Peyer's patch (tissue), 4 donors: ENCODE data around the gene GLIS2. TPM values are rescaled to one million over a fixed set of nuclear protein-coding genes. Genes with fewer than 3 reads are reported as not detected.

Experiments used
- DNase-seq, 3 donors: peaks; one replicate each; pipeline ENCODE4 v3.0.0-alpha.2; 2017 to 2019
- H3K27ac ChIP-seq, 4 donors: fragments of 200-600 bp; sonication (generic); one replicate each; pipeline ENCODE4 v1.5.1; 2016 to 2019
- H3K27me3 ChIP-seq, 2 donors: fragments of 200-600 bp; sonication (generic); one replicate each; pipeline ENCODE4 v1.5.1; 2019
- H3K36me3 ChIP-seq, 3 donors: fragments of 200-600 bp; sonication (generic); one replicate each; pipeline ENCODE4 v1.5.1; 2016 to 2019
- H3K4me1 ChIP-seq, 4 donors: fragments of 200-600 bp; sonication (generic); one replicate each; pipeline ENCODE4 v1.5.1; 2016 to 2019
- H3K4me3 ChIP-seq, 4 donors: fragments of 200-600 bp; sonication (generic); 1 replicate in 3 of 4; 2 replicates in 1 of 4; pipeline ENCODE4 v1.5.1; 2016 to 2019; ENCODE audit warnings: mild to moderate bottlenecking in 1 of 4
- H3K9me3 ChIP-seq, 4 donors: fragments of 200-600 bp; sonication (generic); one replicate each; pipeline ENCODE4 v1.5.1; 2016 to 2019; ENCODE audit warnings: mild to moderate bottlenecking in 1 of 4
- POLR2A ChIP-seq, 2 donors: fragments of 450-650 bp; IDR thresholded peaks; one replicate each; pipeline ENCODE4 v1.5.1; 2017; ENCODE audit warnings: antibody characterized with exemption in 2 of 2, mild to moderate bottlenecking in 2 of 2, moderate library complexity in 2 of 2
- total RNA-seq, 4 donors: library from RNA; depleted of rRNA; stranded (reverse); fragments of >200 nt; gene quantifications; one replicate each; pipeline ENCODE4 v1.1.0, GENCODE V29; 2016
- TF ChIP-seq, protein P1 (sequence below), 6 experiments: fragments of 450-650 bp in 4 of 6; fragments of 200-600 bp in 2 of 6; sonication (generic) in 1 of 6; IDR thresholded peaks; one replicate each; pipeline ENCODE4 v1.5.1; 2017 to 2019; ENCODE audit warnings: antibody characterized with exemption in 6 of 6, mild to moderate bottlenecking in 3 of 6, moderate library complexity in 1 of 6

Gene GLIS2
- total RNA-seq, 4 donors from 2014 or later, result 0.35 to 3.3 (median 1.7) TPM

DNA sequence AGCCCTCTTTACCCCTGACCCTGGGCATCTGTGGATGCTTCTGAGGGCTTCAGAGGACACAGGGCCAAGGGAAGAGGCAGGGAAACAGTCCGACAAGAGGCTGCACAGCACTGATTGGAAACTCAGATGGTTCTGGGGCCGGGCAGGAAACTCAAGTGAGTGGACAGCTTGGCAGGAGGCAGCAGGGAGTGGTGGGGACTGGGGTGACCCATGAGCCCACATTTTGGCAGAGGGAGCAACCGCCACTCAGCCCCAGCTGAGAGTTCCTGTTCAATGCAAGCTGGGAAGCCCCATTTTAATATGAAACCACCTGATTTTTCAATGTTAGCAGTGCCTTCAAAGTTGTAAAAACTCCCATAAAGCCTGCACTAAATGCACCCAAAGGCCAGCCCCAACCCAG is 54.3 kb downstream of the GLIS2 start:
- Histone ChIP-seq H3K36me3 (peaks cover 0 to 23% (median 0%) of the 10 kb centered on the region in 3 donors), H3K9me3 (no peaks in the 10 kb centered on the region), H3K27ac (peak overlapping the region; percentile 40 to 84 (median 76)), H3K27me3 (no peaks in the 10 kb centered on the region), H3K4me1 (peaks cover 0 to 55% (median 12%) of the 10 kb centered on the region in 4 donors), H3K4me3 (no peak overlapping the region)
- no peak for DNase-seq
- TF ChIP-seq, protein P1, sequence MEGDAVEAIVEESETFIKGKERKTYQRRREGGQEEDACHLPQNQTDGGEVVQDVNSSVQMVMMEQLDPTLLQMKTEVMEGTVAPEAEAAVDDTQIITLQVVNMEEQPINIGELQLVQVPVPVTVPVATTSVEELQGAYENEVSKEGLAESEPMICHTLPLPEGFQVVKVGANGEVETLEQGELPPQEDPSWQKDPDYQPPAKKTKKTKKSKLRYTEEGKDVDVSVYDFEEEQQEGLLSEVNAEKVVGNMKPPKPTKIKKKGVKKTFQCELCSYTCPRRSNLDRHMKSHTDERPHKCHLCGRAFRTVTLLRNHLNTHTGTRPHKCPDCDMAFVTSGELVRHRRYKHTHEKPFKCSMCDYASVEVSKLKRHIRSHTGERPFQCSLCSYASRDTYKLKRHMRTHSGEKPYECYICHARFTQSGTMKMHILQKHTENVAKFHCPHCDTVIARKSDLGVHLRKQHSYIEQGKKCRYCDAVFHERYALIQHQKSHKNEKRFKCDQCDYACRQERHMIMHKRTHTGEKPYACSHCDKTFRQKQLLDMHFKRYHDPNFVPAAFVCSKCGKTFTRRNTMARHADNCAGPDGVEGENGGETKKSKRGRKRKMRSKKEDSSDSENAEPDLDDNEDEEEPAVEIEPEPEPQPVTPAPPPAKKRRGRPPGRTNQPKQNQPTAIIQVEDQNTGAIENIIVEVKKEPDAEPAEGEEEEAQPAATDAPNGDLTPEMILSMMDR (IDR thresholded peaks at IDR 0.05), result no peak
- TF ChIP-seq POLR2A (IDR thresholded peaks at IDR 0.05), result no peak

DNA sequence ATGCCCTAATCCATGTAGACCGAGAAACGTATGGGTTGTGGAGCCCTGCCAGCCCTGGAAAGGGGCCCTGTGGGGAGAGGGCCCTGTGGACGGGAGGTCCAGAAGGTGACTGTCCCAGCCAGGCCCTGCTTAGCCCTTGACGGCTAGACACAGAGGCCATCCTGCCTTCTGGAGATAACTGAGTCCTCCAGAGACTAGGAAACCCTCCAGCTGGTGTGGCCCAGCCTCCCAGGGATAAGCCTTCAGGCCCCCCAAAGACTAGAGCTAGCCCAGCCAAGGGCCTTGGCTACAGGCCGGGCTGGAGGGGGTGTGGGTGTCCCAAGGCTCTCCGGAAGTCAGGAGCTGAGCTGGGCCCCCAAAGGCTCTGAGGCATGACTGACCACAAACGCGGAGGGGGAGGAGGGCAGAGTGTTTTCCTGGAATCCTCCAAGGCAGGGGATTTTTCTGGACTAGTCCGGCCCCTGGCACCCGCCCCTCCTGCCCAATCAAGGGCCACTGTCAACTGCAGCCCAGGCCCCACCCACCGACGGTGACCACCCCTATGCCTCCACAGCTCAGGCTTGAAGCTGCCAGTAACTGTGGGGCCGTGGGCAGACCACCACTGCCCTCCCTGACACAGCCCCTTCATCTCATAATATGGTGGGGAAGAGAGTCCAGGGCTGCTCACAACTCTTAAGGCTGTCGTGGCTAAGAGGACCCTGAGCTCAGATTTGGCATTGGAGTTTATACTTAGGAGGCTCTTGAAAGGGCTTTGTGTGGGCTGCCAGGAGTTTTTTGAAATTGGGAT is 54.9 kb downstream of the GLIS2 start:
- H3K36me3 ChIP-seq, result peaks cover 0 to 17% (median 0%) of the 10 kb centered on the region in 3 donors
- H3K4me3 ChIP-seq, result no peak overlapping the region
- H3K27ac ChIP-seq, result peak overlapping the region; percentile 40 to 84 (median 76)
- peaks cover 0 to 59% (median 12%) of the 10 kb centered on the region in 4 donors for H3K4me1 ChIP-seq
- TF ChIP-seq, protein P1 (IDR thresholded peaks at IDR 0.05), result no peak
- no peak for TF ChIP-seq POLR2A (IDR thresholded peaks at IDR 0.05)
- DNase-seq, result peak in 2 of 3 donors; percentile 29 to 70
- no peaks in the 10 kb centered on the region for H3K9me3 ChIP-seq
- H3K27me3 ChIP-seq, result no peaks in the 10 kb centered on the region

DNA sequence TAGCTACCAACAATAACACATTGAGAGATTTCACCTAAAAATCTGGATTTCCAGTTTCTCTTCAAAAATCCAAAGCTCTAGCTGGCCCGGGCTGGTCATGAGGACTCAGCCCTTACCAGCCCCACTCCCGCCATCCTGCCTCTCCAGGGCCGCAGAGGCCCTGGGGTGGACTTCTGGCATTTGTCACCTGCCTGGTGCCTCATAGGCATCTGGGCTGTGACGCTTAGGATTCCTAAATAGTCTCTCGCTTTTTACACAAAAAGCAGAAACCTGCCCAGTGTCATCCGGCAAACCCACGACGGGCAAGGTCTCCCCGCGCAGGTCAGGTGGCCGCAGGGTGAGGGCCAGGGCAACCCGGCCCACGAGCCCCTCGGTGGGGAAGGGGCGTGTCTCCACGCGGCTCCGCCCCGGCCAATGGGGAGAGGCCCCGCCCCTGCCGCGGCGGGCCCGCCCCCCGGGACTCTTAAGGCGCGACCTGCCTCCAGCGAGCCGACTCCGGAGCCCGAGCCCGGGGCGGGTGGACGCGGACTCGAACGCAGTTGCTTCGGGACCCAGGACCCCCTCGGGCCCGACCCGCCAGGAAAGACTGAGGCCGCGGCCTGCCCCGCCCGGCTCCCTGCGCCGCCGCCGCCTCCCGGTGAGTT is 55.6 kb downstream of the GLIS2 start, which contains the start of gene VASN:
VASN (plus strand) TSS at position 492 of the 644 bp plus-strand sequence. CDS start 9,030 bp downstream, outside the sequence.
- Histone ChIP-seq H3K27ac (peak within 1 kb of the TSS; percentile 40 to 84 (median 76)), H3K27me3 (no peaks in the 10 kb centered on the region), H3K9me3 (no peaks in the 10 kb centered on the region), H3K4me3 (peak within 1 kb of the TSS; percentile 43 to 80 (median 70)), H3K36me3 (peaks cover 0 to 14% (median 0%) of the 10 kb centered on the region in 3 donors), H3K4me1 (peaks cover 0 to 66% (median 12%) of the 10 kb centered on the region in 4 donors)
- DNase-seq, result peak; percentile 74 to 86 (median 82)
- peak in 1 of 2 donors; percentile 75 for TF ChIP-seq POLR2A (IDR thresholded peaks at IDR 0.05)
- TF ChIP-seq, protein P1 (IDR thresholded peaks at IDR 0.05), result no peak

DNA sequence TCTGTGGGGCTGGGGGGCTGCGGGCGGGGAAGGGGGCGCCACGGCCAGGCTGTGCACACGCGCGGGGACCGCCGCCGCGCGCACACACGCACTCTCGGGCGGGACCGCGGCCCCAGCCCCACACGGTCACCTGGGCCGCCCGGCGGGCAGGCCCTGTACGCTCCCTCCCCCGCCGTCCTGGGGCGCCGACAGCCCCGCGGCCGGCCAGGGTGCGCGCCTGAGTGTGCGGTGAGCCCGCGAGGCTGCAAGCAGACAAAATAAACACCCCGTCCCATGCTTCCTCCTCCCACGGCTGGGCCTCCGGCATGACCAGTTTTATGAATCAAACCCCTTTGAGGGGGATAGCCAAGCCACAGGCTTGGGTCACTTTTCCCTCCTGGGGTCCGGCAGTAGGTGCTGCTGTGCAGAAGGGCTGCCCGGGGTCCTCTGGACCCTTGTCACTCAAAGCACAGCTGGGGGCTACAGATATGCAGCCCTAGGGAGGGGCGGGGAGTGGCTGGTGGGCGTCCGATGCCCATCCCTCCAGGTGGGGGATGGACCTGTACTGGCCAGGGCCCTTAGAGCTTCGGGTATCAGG is 56.2 kb downstream of the GLIS2 start:
- no peaks in the 10 kb centered on the region for H3K27me3 ChIP-seq
- peaks cover 0 to 71% (median 12%) of the 10 kb centered on the region in 4 donors for H3K4me1 ChIP-seq
- DNase-seq, result no peak
- H3K27ac ChIP-seq, result peak overlapping the region; percentile 40 to 84 (median 76)
- TF ChIP-seq POLR2A (IDR thresholded peaks at IDR 0.05), result no peak
- TF ChIP-seq, protein P1 (IDR thresholded peaks at IDR 0.05), result no peak
- peaks cover 0 to 8% (median 0%) of the 10 kb centered on the region in 3 donors for H3K36me3 ChIP-seq
- H3K4me3 ChIP-seq, result peak overlapping the region; percentile 43 to 80 (median 70)
- no peaks in the 10 kb centered on the region for H3K9me3 ChIP-seq

DNA sequence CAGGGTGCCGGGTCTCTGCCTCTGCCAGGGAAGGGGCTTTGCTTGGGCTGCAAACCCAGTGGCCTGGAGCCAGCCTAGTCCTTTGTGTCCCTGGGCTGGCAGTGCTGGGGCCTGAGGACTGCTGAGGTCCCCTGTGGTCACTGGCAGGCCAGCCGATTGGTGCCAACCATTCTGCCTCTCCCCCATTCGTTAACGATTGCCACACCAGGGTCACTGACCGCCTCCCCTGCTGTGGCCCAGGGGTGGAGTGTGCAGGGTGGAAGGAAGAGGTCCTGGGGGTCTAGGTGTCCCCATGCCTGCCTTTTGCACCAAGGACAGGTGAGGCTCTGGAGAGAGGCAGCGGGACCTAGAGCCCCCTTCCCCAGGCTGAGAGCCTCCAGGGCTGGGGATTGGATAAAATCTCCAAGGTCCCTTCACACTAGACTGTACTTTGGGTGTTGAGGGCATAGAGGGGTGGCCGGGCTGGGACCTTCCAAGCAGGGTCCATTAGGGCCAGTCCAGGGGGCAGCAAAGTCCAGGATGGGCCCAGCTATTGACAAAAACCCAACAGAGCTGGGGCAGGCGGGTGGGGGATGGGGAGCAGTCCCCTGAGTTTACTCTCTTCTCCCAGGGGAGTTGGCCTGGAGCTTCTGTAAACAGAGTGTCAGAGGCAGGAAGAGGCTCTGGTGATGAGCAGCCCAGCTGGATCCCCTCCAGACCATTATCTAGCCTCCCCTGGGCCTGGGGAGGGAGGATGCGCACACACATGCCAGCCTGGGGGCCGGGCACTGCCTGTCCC is 56.9 kb downstream of the GLIS2 start:
- Histone ChIP-seq H3K9me3 (no peaks in the 10 kb centered on the region), H3K27me3 (no peaks in the 10 kb centered on the region), H3K4me1 (peaks cover 0 to 77% (median 12%) of the 10 kb centered on the region in 4 donors), H3K27ac (peak overlapping the region; percentile 40 to 84 (median 76)), H3K4me3 (peak overlapping the region; percentile 43 to 80 (median 70)), H3K36me3 (peaks cover 0 to 4% (median 0%) of the 10 kb centered on the region in 3 donors)
- DNase-seq, result no peak
- TF ChIP-seq, protein P1 (IDR thresholded peaks at IDR 0.05), result no peak
- no peak for TF ChIP-seq POLR2A (IDR thresholded peaks at IDR 0.05)
